ENCODE data around the gene LSM14B. TPM values are rescaled to one million over a fixed set of nuclear protein-coding genes. Genes with fewer than 3 reads are reported as not detected.
A peak's percentile ranks its signal among the peaks of the same experiment; 100 is the strongest.
"Not testable (repeated sequence)": the region's sequence is repeated elsewhere in the genome, so short reads cannot be mapped to it uniquely, and the experiment has no call there.

The LSM14B gene
- total RNA-seq, 1 experiment from 2014 or later = 24.6 TPM

GRCh38 chr20:62143957-62144825 is 21.9 kb downstream of the LSM14B start:
- DNase-seq (ENCODE audit: extremely low read depth, low read depth) = peak; percentile 52

- no peak for DNase-seq (ENCODE audit: extremely low read depth, low read depth)
Measured at GRCh38 chr20:62145688-62146018, 23.4 kb downstream of the LSM14B start.

GRCh38 chr20:62146019-62146755 is 23.9 kb downstream of the LSM14B start:
- DNase-seq (ENCODE audit: extremely low read depth, low read depth) = no peak

- no peak for DNase-seq (ENCODE audit: extremely low read depth, low read depth)
Measured at GRCh38 chr20:62147125-62147524, 24.9 kb downstream of the LSM14B start.

- DNase-seq (ENCODE audit: extremely low read depth, low read depth) = no peak
Measured at GRCh38 chr20:62147528-62147927, 25.3 kb downstream of the LSM14B start.

- not testable (repeated sequence) for DNase-seq (ENCODE audit: extremely low read depth, low read depth)
Measured at GRCh38 chr20:62148383-62148782, 26.1 kb downstream of the LSM14B start.

- no peak for DNase-seq (ENCODE audit: extremely low read depth, low read depth)
Measured at GRCh38 chr20:62148908-62149314, 26.6 kb downstream of the LSM14B start.

- no peak for DNase-seq (ENCODE audit: extremely low read depth, low read depth)
Measured at GRCh38 chr20:62149532-62150309, 27.4 kb downstream of the LSM14B start.

- DNase-seq (ENCODE audit: extremely low read depth, low read depth) = no peak
Measured at GRCh38 chr20:62150310-62150575, 28.0 kb downstream of the LSM14B start.

- no peak for DNase-seq (ENCODE audit: extremely low read depth, low read depth)
Measured at GRCh38 chr20:62151225-62151624, 28.9 kb downstream of the LSM14B start.

GRCh38 chr20:62151835-62152364 is 29.6 kb downstream of the LSM14B start:
- no peak for DNase-seq (ENCODE audit: extremely low read depth, low read depth)

- no peak for DNase-seq (ENCODE audit: extremely low read depth, low read depth)
Measured at GRCh38 chr20:62155428-62156253, 33.4 kb downstream of the LSM14B start.

- no peak for DNase-seq (ENCODE audit: extremely low read depth, low read depth)
Measured at GRCh38 chr20:62156254-62156556, 33.9 kb downstream of the LSM14B start.

GRCh38 chr20:62156592-62157386 is 34.5 kb downstream of the LSM14B start:
- DNase-seq (ENCODE audit: extremely low read depth, low read depth) = peak; percentile 45

- no peak for DNase-seq (ENCODE audit: extremely low read depth, low read depth)
Measured at GRCh38 chr20:62157387-62158087, 35.3 kb downstream of the LSM14B start.

- no peak for DNase-seq (ENCODE audit: extremely low read depth, low read depth)
Measured at GRCh38 chr20:62158088-62158400, 35.8 kb downstream of the LSM14B start.

- DNase-seq (ENCODE audit: extremely low read depth, low read depth) = no peak
Measured at GRCh38 chr20:62158541-62158940, 36.3 kb downstream of the LSM14B start.

- DNase-seq (ENCODE audit: extremely low read depth, low read depth) = no peak
Measured at GRCh38 chr20:62159052-62159451, 36.8 kb downstream of the LSM14B start.

- DNase-seq (ENCODE audit: extremely low read depth, low read depth) = no peak
Measured at GRCh38 chr20:62159839-62160238, 37.6 kb downstream of the LSM14B start.

Data from NCI-H460 (cell line).